ENCODE results near the gene CACNA1F.

CACNA1F gene

DNA sequence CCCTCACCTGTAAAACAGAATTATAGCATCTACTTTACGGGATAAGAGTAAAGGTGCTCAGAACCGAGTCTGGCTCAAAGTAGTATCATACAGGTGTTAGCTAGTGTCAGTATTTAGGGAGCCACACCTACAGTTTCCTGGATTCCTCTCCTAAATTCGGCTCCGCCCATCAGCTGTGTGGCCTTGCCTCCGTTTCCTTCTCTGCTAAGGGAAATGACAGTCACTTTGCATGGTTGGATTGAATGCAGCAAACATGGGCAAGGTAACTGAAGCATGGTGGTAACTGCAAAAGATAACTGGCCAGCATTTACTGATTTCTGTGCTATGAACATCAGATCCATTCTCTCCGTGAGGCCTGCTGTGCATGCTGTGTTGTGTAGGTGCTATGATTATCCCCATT, 39.3 kb upstream of the CACNA1F start:
- TF ChIP-seq, protein P1, sequence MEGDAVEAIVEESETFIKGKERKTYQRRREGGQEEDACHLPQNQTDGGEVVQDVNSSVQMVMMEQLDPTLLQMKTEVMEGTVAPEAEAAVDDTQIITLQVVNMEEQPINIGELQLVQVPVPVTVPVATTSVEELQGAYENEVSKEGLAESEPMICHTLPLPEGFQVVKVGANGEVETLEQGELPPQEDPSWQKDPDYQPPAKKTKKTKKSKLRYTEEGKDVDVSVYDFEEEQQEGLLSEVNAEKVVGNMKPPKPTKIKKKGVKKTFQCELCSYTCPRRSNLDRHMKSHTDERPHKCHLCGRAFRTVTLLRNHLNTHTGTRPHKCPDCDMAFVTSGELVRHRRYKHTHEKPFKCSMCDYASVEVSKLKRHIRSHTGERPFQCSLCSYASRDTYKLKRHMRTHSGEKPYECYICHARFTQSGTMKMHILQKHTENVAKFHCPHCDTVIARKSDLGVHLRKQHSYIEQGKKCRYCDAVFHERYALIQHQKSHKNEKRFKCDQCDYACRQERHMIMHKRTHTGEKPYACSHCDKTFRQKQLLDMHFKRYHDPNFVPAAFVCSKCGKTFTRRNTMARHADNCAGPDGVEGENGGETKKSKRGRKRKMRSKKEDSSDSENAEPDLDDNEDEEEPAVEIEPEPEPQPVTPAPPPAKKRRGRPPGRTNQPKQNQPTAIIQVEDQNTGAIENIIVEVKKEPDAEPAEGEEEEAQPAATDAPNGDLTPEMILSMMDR (IDR thresholded peaks at IDR 0.05), result no peak

DNA sequence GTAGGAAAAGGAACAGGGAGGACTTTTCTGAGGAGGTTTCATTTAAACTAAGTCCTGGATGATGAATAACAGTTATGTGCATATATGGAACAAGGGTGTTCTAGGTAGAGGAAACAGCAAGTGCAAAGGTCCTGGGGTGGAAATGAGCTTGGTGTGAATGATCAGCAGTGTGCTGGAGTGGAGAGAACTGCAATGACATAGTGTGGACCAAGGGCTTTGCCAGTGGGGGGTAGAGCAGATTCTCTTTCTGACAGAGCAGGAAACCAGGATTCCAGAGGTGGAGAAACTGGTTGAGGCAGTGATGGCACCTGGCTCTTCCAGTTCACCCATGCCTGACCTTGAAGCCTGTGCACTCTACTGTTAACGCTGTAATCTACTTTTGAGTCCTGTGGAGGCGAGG, 38.2 kb upstream of the CACNA1F start:
- TF ChIP-seq, protein P1 (IDR thresholded peaks at IDR 0.05), result no peak

DNA sequence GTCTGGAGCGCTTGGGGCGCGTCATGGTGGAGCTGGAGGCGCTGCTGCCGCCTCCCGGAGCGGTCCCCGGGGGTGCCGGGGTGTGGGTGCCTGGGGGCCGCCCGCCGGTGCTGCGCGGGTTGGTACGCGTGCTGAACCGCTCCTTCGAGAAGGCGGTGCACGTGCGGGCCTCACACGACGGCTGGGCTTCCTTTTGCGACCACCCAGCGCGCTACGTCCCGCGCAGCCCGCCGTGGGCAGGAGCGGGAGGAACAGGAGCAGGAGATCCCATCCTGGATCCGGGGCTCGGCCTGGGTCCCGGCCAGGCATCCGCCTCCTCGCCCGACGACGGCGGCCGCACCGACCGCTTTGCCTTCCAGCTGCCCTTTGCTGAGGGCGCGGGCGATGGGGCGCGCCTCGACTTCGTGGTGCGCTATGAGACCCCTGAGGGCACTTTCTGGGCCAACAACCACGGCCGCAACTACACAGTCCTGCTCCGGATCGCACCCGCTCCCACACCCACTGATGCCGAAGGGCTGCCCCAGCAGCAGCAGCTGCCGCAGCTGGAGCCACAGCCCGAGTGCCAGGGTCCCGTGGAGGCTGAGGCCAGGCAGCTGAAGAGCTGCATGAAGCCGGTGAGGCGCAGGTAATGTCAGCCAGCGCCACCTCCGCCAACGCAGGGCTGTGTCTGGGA, 37.2 kb upstream of the CACNA1F start:
- TF ChIP-seq, protein P1 (IDR thresholded peaks at IDR 0.05), result no peak

DNA sequence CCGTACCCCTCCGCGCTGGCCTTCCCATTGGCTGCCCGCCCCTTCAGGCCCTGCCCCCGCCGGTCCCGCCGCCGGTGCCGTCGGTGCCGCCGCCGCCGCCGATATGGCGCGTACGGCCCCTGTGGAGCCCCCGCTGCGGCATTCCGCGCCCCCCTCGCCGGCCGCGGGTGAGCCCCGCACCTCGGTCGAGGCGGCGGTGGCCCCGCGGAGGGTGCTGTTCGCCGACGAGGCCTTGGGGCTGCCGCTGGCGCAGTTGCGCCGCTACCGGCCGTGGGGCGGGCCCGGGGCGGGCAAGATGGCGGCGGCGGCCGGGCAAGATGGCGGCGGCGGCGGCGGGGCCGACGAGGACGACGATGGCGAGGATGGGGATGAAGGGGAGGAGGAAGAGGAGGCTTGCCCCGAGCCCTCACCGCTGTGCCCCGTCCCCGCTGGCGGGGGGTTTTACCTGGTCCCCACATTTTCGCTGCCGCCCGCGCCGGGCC, 36.7 kb upstream of the CACNA1F start, which contains the start of gene PPP1R3F:
Gene PPP1R3F (plus strand): TSS at position 27 of the 482 bp plus-strand sequence. CDS start 77 bp downstream, at position 104.
- TF ChIP-seq, protein P1 (IDR thresholded peaks at IDR 0.05), result no peak

DNA sequence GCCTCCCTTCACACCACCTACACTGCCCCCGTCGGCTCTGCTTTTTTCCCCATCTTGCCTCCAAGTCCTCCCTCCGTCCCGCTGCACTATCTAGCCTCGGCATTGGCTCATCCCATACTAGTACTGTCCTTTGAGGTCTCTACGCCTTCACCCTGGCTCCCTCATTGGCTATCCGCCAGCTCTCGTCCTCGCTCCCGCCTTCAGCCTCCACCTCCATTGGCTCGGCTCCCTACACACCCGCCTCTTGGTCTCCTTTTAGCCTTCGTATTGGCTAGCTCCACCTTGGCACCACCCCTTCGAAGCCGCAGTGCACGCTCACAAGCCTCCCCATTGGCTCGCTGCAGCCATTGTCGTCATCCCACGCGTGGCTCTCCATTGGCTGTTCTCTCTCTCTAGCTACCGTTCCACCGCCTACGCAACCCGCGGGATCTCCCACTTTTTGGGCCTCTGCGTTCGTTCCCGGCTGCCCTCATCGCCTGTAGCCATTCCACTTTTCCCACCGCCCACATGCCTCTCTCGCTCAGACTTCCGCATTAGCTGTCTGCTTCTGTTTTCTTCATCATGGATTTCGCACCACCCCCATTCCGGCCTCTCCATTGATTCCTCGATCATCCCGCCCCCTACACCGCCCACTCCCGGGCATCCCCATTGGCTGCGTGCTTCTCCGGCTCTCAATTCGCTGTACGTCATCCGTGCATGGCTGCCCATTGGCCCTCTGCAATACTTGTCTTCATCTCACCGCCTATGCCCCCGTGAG, 36.0 kb upstream of the CACNA1F start:
- TF ChIP-seq, protein P1 (IDR thresholded peaks at IDR 0.05), result no peak

DNA sequence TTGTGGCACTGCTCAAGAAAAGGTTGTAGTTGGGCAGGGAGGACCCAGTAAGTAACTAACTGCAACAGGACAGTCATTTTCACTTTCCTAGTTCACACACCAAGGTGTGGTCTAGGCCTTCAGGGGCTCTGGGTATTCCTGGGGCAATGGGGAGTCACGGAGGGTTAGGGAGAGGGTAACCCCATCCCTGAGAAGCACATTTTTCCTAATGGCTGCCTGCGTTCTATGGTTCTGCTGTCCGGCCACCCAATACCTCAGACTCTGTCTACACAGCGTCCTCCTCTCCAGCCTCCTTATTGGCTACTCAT, 35.5 kb upstream of the CACNA1F start:
- TF ChIP-seq, protein P1 (IDR thresholded peaks at IDR 0.05), result no peak

DNA sequence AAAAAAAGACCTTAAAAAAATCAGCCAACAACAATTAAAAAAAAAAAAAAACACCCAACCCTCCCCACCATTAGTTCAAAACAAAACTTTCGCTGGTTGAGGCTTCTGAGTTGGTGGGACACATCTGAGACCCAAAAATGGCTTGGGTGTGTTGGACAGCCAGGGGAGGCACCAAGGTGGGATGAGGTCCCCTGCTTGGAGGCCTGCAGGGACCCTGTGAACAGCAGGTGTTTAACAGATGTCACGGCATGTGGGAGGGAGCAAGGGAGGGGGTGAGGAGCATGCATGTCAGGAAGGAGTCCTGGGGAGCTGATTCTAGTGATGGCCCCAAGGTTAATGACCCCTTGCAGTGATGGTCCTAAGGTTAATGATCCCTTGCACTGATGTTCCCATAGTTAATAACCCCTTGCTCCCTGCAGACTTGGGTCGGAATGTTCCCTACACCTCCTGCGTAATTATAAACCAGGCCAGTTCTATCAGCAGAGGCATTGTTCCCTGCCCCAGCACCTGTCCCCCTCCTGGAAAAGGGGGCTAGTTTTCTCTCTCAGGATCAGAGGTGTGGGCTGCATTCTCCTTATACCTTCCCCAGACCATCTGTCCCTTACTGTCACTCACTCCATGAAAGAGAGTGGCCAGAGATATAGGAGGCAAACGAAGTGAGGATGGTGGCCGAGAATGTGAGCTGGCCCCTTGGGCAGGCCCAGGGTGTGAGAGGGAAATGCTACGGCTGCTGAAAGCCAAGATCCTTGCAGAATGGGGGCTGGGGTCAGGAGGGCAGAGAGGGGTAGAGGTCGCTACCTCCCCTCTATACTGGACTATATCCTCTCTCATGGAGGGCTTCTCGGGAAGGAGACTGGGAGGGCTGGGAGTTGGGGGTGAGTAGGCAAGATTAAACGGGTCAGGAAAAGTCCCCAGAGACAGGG, 33.6 kb upstream of the CACNA1F start:
- TF ChIP-seq, protein P1 (IDR thresholded peaks at IDR 0.05), result no peak

Data from LNCAP (cell line).